Right ventricle myocardium superior (tissue), 1 donor: ENCODE measurements around the gene GPR137. TPM values are rescaled to one million over a fixed set of nuclear protein-coding genes. Genes with fewer than 3 reads are reported as not detected.

Experiments
- ATAC-seq: fragments of 200-7000 bp; cut with Tn5 transposase; one replicate; pipeline ENCODE4 v1.9.1; 2020; ENCODE audit warnings: mild to moderate bottlenecking; ENCODE audit not compliant: poor library complexity
- DNase-seq: peaks from one replicate; pipeline ENCODE4 v3.0.0-alpha.2; 2020
- intact Hi-C: fragments of 100-400 bp; cut with DNase I; formaldehyde crosslinking; loops from one replicate; pipeline ENCODE4 v1.11.2; 2022
- total RNA-seq: library from RNA; stranded (reverse); fragmentation: NEBNext Ultra II Directional; extraction: Animal tissue kit (Norgen Biotek cat#: 25700); gene quantifications from one replicate; pipeline ENCODE4 v1.2.1, GENCODE V29; 2021
- donor health status: DM: no; HTN: yes; CAD: no; lungs with severe emphysema.

Gene GPR137
- total RNA-seq, 1 donor from 2014 or later = 28.5 TPM

DNA sequence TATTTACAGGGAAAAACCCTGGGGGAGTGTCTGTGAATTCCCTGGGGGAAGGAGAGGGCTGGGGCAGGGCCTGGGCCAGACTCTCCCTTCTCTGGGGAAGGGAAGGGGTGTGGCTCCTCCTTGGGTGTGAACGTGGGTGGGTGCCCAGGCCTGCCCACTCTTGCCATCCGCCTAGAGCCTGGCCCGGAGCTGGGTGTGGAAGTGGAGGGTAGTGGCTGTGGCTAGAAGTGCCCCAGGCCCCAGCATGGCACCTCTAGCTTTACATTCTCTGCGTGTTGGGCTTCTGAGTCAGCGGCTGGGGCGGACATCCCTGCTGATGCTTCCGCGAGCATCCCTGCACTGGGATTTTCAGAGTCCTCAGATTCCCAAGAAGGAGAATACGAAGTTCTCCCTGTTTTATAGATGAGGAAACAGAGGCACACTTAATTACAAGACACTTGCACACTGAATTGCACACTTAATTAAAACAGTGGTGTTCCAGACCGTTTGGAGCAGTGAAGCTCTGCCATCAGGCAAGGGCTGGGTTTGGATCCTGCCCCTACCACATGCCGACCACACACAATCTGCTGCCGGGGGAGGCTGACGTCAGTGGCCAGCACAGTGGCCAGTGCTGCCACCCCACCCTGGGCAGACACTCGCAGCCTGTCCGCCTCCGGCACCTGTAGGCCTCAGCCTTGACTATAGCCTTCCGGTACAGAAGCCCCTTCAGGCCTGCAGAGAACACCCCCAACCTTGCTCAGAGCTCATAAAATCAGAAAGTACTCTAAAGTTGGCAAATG is 8.8 kb upstream of the GPR137 start:
- ATAC-seq = no peak
- DNase-seq = no peak
- intact Hi-C loops = no loop called here

DNA sequence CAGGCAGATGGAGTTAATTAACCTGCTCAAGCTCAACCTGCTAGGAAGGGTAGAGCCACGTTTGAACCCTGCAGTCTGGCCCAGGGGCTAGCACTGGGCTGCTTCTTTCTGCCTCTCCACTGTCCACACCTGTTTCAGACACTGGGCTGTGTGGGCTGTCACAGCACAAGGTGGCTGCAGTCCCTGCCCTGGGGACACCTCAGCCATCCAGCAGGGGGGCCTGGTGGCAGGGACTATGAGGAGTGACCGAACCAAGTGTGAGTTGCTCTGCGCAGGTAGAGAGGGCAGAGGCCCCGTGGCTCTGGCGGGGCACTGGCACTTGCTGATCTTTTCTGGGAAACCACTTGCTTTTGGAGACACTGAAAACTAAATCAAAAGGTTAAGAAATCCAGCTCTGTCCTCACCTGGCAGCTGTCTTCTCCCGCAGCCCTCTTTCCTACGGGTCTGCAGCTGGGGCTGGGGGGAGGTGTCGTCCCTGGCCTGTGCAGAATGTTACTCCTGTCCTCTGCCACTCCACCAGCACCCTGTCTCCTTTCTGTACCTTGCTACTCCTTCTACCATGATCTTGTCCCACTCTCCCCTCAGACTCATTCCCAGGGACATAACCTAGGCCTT is 7.0 kb upstream of the GPR137 start:
- DNase-seq (no peak), ATAC-seq (no peak)
- intact Hi-C loops = no loop called here

DNA sequence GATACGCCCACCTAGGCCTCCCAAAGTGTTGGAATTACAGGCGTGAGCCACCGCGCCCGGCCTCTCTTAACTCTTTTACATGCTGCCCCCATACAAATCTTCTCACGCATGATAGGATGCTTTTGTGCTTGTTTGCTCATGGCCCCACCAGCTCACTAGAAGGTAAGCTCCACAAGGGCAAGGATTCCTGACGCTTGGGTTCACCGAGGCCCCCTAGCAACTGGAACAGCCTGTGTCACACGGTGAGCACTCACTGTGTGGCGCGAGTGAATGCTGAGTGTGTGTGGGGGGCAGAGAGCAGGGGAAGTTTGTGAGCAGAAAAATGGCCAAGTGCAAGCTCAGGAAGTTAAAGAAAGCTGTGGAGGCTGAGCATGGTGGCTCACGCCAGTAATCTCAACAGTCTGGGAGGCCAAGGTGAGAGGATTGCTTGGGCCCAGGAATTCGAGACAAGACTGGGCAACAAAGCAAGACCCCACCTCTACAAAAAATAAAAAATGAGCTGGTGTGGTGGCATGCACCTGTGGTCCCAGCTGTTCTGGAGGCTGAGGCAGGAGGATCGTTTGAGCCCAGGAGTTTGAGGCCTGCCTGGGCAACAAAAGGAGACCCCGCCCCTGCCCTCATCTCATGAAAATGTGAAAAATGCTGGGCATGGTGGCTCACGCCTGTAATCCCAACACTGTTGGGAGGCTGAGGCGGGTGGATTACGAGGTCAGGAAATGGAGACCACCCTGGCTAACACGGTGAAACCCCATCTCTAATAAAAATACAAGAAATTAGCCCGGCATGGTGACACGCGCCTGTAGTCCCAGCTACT is 3.5 kb upstream of the GPR137 start:
- DNase-seq (no peak), ATAC-seq (no peak)
- intact Hi-C loops = no loop called here

DNA sequence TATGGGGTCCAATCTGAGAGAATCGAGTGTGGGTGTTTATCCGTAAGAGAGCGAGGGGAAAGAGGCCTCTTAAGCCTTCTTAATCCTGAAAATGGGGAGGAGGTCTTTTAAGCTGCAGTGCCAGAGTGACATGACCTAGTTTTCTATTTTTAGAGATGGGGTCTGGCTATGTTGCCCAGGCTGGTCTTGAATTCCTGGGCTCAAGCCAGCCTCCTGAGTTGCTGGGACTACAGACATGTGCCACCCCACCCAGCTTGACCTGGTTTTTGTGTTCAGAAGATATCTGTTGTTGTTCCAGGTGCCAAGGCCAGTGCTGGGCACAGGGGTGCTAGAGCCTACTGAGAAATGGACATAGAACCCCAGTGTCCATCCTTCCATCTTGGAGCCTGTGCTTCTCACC is 2.6 kb upstream of the GPR137 start:
- intact Hi-C loops = no loop called here
- DNase-seq (no peak), ATAC-seq (no peak)

DNA sequence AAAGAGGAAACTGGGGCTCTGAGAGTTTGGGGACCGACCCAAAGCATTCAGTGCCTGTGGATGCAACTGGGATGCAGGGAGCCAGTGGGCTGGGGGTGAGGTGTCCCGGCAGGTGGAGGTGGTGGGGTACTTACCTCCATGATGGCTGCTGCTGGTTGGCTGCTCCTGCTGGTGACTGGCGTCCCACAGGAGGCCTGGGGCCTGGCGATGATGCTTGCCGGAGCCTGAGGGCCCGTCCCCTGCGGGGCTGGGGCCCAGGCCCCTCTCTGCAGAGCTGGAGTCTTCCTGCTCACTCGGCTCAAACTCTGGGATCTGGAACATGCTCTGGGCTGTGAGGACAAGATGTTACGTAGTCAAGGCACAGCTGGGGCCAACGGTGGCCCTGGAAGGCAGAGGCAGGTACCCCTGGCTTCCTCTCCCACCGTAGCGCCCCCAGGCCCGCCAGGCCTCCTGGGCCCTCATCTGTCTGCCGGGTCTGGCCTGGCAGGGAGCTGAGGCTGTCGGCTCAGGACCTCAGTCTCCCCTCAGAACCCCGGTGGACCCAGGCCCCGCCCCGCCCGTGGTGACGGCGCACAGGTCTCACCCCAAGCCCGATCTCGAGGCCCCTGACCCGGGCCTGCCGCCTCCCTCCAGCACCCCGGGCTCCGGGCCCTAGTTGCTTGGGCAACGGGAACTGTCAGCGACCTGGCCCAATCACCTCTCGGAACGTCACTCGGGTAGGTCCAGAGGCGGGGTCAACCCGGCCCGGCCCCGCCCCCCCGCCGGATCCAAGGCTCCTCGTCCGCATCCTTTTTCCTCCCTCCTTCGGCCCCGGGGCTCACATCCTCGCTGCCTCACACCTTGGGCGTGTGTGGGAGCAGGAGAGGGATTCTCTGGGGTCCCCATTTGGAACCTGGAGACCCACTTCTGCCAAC is 1.3 kb upstream of the GPR137 start, which contains the start of gene BAD:
Gene BAD, minus strand, starts transcription at position 618 of the 914 bp plus-strand sequence. Its CDS starts 297 bp downstream, at position 321.
- intact Hi-C loops = loop anchor here (2.0 kb wide), 1 partner anchor 14 kb away; no protein-coding TSS in a partner anchor
- ATAC-seq = peak; percentile 91
- peak; percentile 97 for DNase-seq

DNA sequence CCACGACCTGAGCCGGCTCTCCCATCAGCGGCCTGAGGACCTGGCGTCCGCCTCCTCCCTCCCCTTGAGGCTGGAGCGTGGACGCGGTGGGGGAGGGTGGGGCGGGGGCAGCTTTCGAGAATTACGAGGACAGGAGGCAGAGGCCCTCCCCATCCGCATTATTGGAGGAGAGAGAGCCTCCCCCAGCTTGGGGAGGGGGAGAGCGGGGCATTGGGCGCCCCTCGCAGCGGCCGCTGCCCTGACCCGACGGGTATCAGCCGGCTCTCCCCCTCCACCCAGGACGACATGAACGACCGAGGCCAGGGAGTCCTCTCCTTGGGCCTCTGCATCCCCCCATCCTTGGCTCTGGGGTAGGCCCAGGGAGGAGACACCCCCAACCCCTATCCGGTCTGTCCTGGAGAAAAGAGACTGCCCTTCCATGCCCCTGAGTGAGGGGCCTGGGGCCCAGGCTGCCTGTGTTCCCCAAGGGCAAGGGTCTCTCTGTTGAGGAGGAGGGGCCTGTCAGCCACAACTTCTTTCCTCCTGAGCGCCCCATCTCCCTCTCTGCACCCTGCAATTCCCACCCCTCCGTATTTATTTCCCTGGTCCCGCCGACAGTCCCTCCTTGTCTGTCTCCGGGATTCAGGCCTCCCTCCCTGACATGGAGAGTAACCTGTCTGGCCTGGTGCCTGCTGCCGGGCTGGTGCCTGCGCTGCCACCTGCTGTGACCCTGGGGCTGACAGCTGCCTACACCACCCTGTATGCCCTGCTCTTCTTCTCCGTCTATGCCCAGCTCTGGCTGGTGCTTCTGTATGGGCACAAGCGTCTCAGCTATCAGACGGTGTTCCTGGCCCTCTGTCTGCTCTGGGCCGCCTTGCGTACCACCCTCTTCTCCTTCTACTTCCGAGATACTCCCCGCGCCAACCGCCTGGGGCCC is 495 bp downstream of the GPR137 start:
- DNase-seq (no peak), ATAC-seq (no peak)
- intact Hi-C loops = loop anchor here (2.0 kb wide), 1 partner anchor 15 kb away; no protein-coding TSS in a partner anchor

DNA sequence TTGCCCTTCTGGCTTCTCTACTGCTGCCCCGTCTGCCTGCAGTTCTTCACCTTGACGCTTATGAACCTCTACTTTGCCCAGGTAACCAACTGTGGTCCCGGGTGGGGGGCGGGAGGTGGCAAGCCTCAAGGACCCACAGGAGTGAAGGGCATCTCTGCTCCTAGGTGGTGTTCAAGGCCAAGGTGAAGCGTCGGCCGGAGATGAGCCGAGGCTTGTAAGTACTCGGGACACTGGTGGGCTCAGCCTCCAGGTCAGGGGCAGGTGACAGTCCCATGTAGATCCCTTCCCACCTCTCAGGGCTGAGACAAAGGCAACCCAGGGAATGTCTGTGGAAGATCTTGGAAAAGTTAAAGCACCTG is 1.1 kb downstream of the GPR137 start:
- no peak for ATAC-seq
- intact Hi-C loops = no loop called here
- no peak for DNase-seq

DNA sequence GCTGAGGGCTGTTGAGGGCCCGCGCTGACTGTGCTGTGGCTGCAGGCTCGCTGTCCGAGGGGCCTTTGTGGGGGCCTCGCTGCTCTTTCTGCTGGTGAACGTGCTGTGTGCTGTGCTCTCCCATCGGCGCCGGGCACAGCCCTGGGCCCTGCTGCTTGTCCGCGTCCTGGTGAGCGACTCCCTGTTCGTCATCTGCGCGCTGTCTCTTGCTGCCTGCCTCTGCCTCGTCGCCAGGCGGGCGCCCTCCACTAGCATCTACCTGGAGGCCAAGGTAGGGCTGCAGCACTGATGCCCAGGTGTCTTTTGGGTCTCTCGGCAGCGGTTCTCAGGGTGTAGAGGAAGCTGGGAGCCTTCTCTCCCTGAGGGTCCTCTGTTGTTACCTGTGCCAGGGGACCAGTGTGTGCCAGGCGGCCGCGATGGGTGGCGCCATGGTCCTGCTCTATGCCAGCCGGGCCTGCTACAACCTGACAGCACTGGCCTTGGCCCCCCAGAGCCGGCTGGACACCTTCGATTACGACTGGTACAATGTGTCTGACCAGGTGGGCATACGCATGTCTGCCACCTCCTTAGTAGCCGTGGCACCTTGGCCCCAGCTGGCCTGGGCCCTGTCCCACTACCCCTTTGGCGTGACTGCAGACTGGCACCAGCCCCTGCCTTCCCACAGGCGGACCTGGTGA is 2.2 kb downstream of the GPR137 start:
- no peak for DNase-seq
- ATAC-seq = no peak
- intact Hi-C loops = no loop called here

DNA sequence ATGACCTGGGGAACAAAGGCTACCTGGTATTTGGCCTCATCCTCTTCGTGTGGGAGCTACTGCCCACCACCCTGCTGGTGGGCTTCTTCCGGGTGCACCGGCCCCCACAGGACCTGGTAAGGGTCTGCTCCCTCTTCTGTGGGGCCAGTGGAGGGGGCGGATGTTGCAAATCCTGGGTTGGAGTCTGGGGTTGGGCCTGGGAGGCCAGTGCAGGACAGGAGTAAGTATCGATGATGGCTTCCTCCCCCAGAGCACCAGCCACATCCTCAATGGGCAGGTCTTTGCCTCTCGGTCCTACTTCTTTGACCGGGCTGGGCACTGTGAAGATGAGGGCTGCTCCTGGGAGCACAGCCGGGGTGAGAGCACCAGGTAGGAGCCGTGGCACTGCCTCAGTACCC is 2.7 kb downstream of the GPR137 start:
- intact Hi-C loops = no loop called here
- no peak for ATAC-seq
- no peak for DNase-seq

DNA sequence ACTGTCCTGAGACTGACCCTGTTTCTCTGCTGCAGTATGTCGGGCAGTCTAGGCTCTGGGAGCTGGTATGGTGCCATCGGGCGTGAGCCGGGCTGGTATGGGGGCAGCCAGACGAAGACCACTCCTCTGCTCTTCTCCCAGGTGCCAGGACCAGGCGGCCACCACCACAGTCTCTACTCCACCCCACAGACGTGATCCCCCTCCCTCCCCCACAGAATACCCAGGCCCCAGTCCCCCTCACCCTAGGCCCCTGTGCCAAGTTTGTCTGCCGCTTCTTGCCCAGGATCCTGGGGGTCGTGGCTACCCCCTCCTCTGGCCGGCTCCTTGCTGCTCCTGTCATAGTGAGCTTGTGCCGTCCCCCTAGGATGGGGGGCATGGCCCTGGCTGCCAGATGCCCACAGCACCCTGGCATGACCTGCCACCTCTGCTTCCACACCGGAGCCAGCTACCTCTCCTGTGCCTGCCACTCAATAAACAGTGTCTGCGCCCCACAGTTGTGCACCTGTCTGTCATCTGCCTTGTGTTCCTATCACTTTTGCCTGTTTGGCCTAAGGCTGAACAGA is 3.4 kb downstream of the GPR137 start:
- DNase-seq = no peak
- ATAC-seq = no peak
- intact Hi-C loops = no loop called here

DNA sequence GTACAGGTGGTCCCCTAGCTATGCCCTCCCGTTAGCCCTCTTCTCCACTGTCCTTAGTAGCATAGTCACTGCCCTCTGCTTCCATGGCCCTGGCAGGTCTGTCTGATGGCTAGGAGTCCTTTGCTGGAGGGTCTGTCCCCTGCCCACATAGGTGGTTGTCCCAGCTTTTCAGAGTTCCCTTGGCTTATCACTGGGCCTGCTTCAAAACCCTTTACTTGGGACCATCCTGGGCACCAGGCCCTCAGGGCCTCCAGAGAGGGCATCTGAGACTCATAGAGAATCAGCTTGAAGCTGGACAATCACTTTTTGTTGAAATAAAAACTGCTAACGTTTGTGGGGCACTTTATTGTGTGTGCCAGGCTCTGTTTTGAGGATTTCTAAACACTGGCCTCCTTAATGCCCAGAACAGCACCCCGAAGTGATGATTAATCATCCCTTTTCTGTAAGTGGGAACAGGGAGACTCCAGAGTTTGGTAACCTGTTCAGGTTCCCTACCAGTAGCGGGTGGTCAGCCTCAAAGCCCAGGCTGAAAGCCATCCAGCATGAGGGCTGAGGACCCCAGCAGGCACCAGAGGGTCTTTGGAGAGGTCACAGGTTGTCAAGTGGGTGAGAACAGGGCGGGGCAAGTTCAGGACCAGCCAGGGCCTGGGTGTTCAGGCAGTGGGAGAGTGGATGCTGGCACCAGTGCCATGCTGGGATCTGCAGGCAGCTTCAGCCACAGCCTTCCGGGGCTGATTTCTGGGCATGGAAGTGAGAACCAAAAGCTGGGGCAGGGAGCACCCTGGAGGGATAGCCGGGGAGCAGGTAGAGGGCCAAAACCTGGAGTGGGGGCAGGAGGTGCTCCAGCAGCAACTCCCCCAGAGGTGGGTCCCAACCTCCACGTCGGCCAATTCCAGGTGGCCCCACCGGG is 5.0 kb downstream of the GPR137 start:
- intact Hi-C loops = no loop called here
- DNase-seq (no peak), ATAC-seq (no peak)

DNA sequence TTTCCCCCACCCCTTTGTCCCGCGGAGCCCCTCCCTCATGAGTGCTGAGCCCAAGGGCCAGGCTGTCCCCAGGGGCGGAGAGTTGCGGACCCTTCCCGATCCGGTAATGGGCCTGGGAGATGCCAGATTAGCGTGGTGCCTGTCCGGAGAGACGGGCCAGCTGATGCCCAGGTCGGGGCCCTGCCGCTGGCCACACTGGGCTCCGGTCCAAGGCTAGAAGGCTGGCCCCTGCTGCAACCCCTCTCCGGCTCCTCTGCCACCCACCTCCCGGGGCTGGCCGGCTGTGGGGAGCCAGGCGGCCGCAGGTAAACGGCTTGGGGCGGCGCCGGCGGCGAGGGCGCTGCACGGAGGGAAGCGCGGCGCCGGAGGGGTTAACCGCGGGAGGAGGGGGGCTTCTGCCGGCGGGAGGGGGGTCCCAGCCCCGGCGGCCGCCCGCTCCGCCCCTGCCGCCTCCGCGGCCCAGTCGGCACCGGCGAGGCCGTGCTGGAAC is 5.7 kb downstream of the GPR137 start, which contains the start of gene KCNK4:
Gene KCNK4, plus strand, starts transcription at position 41 of the 490 bp plus-strand sequence. CDS start 1,717 bp downstream, outside the sequence.
- intact Hi-C loops = no loop called here
- no peak for DNase-seq
- no peak for ATAC-seq

DNA sequence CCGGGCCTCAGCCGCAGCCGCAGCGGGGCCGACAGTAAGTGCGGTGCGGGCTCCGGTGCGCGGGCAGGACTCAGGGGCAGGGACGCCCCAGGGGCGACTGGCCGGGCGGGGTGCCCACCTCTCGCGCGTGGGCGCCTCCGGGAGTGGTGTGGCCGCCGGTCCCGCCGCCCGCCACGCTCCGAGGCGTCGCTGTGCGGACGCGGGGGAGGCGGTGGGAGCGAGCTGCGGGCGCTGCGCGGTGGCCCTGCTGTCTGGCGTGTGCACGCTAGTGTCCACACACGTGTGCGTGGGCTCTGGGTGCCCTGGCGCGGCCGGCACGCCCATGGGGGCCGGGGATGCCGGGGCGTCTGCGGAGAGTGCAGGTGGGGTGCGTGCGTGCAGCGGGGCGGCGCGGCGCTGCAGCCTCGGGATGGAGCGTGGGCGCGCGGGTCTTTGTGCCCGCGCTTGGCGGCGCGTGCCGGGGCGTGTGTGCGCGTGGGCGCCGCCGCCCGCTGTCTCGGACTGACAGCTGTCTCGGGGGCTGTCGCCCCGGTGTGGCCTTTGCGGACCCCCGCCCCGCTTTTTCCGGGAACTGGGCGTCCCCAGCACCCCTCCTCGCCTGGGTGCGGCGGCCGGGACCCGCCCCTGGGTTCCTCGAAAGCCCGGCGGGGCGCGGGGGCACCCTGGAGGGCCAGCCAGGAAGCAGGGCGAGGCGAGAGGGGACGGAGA is 6.3 kb downstream of the GPR137 start:
- DNase-seq = no peak
- peak; percentile 19 for ATAC-seq
- intact Hi-C loops = no loop called here

DNA sequence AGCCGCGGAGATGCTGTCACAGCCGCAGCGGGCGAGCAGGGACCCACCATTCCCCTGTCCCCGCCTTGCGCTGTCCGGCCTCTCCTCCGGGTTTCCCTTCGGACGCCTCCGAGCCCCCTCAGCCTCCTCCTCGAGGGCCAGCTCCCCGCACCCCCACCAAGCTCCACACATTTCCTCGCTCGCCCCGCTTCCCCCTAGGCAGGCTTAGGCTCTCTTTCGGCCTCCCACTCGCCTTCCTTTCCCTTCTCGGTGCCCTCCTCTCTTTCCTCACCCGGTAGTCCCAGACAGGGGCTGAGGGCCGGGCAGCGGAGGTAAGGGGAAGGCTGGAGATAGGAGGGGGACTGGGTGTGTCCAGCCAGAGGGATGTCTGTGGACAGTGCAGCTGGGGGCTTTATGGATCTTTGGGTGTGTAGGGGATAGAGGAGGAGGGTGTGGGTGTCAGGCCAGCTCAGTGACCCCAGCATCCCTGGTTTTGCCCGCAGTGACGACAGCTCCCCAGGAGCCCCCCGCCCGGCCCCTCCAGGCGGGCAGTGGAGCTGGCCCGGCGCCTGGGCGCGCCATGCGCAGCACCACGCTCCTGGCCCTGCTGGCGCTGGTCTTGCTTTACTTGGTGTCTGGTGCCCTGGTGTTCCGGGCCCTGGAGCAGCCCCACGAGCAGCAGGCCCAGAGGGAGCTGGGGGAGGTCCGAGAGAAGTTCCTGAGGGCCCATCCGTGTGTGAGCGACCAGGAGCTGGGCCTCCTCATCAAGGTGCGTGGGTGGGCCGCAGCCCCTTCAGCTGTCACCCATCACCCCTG is 7.0 kb downstream of the GPR137 start:
- ATAC-seq (no peak), DNase-seq (no peak)
- intact Hi-C loops = no loop called here
